ENCODE results near the gene NPLOC4. TPM values are rescaled to one million over a fixed set of nuclear protein-coding genes. Genes with fewer than 3 reads are reported as not detected.

The NPLOC4 gene
- total RNA-seq, 3 donors from 2014 or later = 56.0 to 69.0 (median 57.8) TPM

GRCh38 chr17:81529437-81529803, 107.5 kb downstream of the NPLOC4 start:
- intact Hi-C loops (cut with DNase I; ENCODE audit: low total_unique reads) = no loop called here
- TF ChIP-seq CTCF (IDR thresholded peaks at IDR 0.05) = no peak
- no peak for TF ChIP-seq POLR2AphosphoS5 (IDR thresholded peaks at IDR 0.05)
- no peak for TF ChIP-seq POLR2A (IDR thresholded peaks at IDR 0.05)
- Histone ChIP-seq H3K4me1 (no peaks in the 10 kb centered on the region), H3K27ac (no peak overlapping the region), H3K9me3 (no peaks in the 10 kb centered on the region), H3K4me3 (no peak overlapping the region), H3K36me3 (no peaks in the 10 kb centered on the region), H3K27me3 (peaks cover 0 to 5% of the 10 kb centered on the region in 2 donors)
- DNase-seq (ENCODE audit: low spot score in 2 of 2) = no peak

GRCh38 chr17:81528651-81529436, 108.1 kb downstream of the NPLOC4 start:
- H3K27ac ChIP-seq = no peak overlapping the region
- DNase-seq (ENCODE audit: low spot score in 2 of 2) = no peak
- no peaks in the 10 kb centered on the region for H3K4me1 ChIP-seq

GRCh38 chr17:81528384-81528650, 108.6 kb downstream of the NPLOC4 start:
- Histone ChIP-seq H3K4me3 (peak overlapping the region in 2 of 3 donors; percentile 25 to 51), H3K36me3 (no peaks in the 10 kb centered on the region), H3K27me3 (peaks cover 4 to 5% of the 10 kb centered on the region in 2 donors), H3K27ac (no peak overlapping the region), H3K9me3 (no peaks in the 10 kb centered on the region), H3K4me1 (no peaks in the 10 kb centered on the region)
- TF ChIP-seq CTCF (IDR thresholded peaks at IDR 0.05) (no peak), POLR2AphosphoS5 (IDR thresholded peaks at IDR 0.05) (no peak)
- intact Hi-C loops (cut with DNase I; ENCODE audit: low total_unique reads) = no loop called here
- no peak for DNase-seq (ENCODE audit: low spot score in 2 of 2)

More at GRCh38 chr17:81528651-81529436, 108.1 kb downstream of the NPLOC4 start:
- Histone ChIP-seq H3K9me3 (no peaks in the 10 kb centered on the region), H3K4me3 (no peak overlapping the region), H3K36me3 (no peaks in the 10 kb centered on the region), H3K27me3 (peaks cover under 1 to 5% of the 10 kb centered on the region in 2 donors)
- no peak for TF ChIP-seq CTCF (IDR thresholded peaks at IDR 0.05)
- TF ChIP-seq POLR2A (IDR thresholded peaks at IDR 0.05) = no peak
- TF ChIP-seq POLR2AphosphoS5 (IDR thresholded peaks at IDR 0.05) = no peak
- intact Hi-C loops (cut with DNase I; ENCODE audit: low total_unique reads) = no loop called here

GRCh38 chr17:81527591-81528383, 109.1 kb downstream of the NPLOC4 start, which contains the start of gene FSCN2:
Gene FSCN2, plus strand, starts transcription at chr17:81528377. Its CDS starts 155 bp downstream, at chr17:81528532.
- Histone ChIP-seq H3K4me3 (peak within 1 kb of the TSS in 2 of 3 donors; percentile 25 to 51), H3K27me3 (peaks cover 4 to 5% of the 10 kb centered on the region in 2 donors), H3K9me3 (no peaks in the 10 kb centered on the region), H3K4me1 (no peaks in the 10 kb centered on the region), H3K36me3 (no peaks in the 10 kb centered on the region), H3K27ac (no peak within 1 kb of the TSS)
- TF ChIP-seq POLR2A (IDR thresholded peaks at IDR 0.05) (no peak), CTCF (IDR thresholded peaks at IDR 0.05) (peak in 1 of 3 donors; percentile 21)
- DNase-seq (ENCODE audit: low spot score in 2 of 2) = no peak
- intact Hi-C loops (cut with DNase I; ENCODE audit: low total_unique reads) = no loop called here
